Sigmoid colon (tissue), 4 donors: ENCODE measurements around the gene CTDSPL2.

Experiments used
- EP300 ChIP-seq, 4 donors: sonication (generic); formaldehyde crosslinking; IDR thresholded peaks; one replicate each; pipeline ENCODE4 v1.6.1; 2017; ENCODE audit warnings: antibody characterized with exemption in 4 of 4
- POLR2A ChIP-seq, 2 donors: fragments of 450-650 bp; IDR thresholded peaks; one replicate each; pipeline ENCODE4 v1.6.1; 2016; ENCODE audit warnings: antibody characterized with exemption in 2 of 2, mild to moderate bottlenecking in 2 of 2, moderate library complexity in 2 of 2
- POLR2AphosphoS5 ChIP-seq, 4 donors: sonication (generic); formaldehyde crosslinking; IDR thresholded peaks; one replicate each; pipeline ENCODE4 v1.6.1; 2017; ENCODE audit warnings: antibody characterized with exemption in 4 of 4
- TF ChIP-seq, protein P1 (sequence below), 4 experiments: fragments of 450-650 bp in 3 of 4; fragments of 200-600 bp in 1 of 4; IDR thresholded peaks; one replicate each; pipeline ENCODE4 v1.5.1; 2016 to 2019; ENCODE audit warnings: antibody characterized with exemption in 4 of 4, mild to moderate bottlenecking in 3 of 4, moderate library complexity in 2 of 4

DNA sequence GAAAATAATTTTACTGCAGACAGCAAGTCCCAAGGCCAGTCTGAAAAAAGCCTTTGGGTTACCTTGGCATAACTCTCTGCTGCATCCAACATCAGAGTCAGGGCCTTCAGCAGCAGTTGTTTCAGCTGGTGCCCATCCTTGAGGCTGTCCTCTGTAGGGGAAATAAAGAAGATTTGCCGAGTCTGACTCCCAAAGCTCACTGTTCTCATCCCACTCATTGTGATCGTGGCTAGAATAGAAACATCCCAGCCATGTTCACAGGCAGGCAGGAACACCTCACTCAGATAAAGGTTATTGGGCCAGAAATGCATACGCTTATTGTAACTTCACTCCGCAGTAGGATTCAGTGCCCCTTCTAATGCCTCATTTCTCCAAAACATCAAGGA is 138.7 kb downstream of the CTDSPL2 start:
- TF ChIP-seq, protein P1, sequence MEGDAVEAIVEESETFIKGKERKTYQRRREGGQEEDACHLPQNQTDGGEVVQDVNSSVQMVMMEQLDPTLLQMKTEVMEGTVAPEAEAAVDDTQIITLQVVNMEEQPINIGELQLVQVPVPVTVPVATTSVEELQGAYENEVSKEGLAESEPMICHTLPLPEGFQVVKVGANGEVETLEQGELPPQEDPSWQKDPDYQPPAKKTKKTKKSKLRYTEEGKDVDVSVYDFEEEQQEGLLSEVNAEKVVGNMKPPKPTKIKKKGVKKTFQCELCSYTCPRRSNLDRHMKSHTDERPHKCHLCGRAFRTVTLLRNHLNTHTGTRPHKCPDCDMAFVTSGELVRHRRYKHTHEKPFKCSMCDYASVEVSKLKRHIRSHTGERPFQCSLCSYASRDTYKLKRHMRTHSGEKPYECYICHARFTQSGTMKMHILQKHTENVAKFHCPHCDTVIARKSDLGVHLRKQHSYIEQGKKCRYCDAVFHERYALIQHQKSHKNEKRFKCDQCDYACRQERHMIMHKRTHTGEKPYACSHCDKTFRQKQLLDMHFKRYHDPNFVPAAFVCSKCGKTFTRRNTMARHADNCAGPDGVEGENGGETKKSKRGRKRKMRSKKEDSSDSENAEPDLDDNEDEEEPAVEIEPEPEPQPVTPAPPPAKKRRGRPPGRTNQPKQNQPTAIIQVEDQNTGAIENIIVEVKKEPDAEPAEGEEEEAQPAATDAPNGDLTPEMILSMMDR (IDR thresholded peaks at IDR 0.05): no peak
- TF ChIP-seq POLR2A (IDR thresholded peaks at IDR 0.05) (no peak), EP300 (IDR thresholded peaks at IDR 0.05) (no peak), POLR2AphosphoS5 (IDR thresholded peaks at IDR 0.05) (no peak)
